Putamen (tissue), 1 donor: ENCODE measurements around the gene NAGPA.

Source experiments
- DNase-seq: peaks from one replicate; pipeline ENCODE4 v3.0.0-alpha.2; 2016; ENCODE audit warnings: low spot score

NAGPA gene

DNA sequence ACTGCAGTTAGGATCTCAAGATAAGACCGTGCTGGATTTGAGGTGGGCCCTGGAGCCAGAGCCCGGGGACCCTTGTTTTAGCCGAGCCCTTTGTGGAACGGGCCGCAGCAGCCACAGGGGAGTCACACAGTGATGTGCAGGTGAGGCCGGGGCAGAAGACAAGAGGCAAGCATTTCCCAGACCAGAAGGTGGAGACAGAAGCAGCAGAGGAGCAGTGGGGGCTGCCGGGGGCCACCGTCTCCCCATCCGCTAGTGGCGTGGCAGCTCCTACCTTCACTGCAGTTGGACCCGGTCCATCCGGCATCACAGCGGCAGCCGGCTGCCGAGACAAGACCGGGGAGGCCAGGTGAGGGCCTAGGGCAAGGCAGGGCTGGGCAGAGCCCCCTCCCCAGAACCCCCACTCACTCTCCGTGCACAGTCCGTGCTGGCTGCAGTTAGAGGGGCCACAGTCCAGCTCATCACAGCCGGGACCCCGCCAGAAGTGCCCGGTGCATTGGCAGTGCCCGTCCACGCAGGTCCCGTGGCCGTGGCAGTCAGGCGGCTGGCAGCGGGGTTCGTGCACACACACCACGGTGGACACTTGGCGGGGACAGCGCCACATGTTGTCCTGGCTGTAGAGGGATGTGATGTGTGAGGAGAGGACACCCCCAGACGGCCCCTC lies 6.0 kb downstream of the NAGPA start:
- DNase-seq: no peak

GRCh38 chr16:5027086-5027485 lies 6.6 kb downstream of the NAGPA start:
- no peak for DNase-seq

- no peak for DNase-seq
These were observed 7.1 kb downstream of the NAGPA start for GRCh38 chr16:5026664-5027063.

DNA sequence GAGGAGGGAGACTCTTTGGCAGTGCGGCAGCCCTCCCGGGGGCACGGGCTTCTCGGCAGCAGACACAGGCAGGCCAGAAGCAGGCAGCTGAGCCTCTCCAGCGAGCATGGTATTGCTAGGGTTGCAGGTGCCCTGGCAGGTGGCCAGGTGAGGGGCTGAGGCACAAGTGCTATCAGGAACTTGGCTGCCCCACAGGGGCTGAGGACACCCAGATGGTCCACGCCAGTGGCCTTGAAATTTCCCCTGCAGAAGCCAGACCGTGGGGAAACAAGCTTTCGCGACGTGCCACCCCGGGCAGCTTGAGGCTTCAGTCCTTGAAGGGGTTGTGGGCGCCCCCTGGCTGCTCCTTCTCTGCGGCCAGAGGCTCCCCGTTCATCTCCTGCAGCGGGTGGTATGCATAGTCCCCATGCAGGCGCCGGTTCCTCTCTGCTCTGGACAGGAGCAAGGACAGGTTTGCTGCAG lies 8.5 kb downstream of the NAGPA start:
- DNase-seq: peak; percentile 74

DNA sequence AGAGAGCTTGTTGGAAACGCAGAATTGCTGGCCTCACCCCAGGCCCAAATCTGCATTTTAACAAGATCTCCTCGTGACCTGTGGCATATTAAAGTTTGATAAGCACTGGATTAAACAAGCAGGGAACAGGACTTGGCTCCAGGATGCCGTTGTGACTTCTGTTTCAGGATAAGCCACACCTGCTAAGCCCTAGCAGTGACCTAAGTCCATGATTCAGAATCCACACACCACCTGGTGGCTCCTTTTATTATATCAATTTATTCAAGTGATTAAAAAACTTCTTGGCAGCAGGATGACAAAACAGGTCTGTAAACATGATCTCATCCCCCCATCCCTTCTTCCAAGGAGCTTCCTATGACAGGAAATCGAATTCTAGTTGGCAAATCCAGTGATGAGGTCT lies 9.1 kb downstream of the NAGPA start:
- no peak for DNase-seq

- no peak for DNase-seq
These were observed 11.2 kb downstream of the NAGPA start for GRCh38 chr16:5022521-5022920.

DNA sequence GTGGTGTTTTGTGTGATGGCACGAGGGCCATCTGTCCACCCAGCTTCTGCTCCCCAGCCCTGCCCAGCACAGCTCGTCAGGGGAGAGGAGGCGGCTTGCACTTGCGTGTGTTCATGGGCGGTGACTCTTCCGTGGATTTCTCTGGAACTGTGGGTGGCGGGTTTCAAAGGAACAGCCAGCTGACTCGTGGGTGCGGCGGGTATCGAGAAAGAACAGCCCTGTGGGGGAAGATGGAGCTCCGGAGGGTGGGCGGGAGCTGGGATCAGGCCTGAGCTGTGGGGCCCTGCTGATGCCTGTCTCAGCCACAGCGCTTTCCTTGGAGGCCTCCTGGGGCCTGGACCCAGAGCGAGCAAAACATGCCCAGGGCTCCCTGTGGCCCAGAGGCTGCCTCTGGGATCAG lies 13.2 kb downstream of the NAGPA start:
- DNase-seq: peak; percentile 85

- DNase-seq: no peak
These were observed 14.0 kb downstream of the NAGPA start for GRCh38 chr16:5019775-5020174.

DNA sequence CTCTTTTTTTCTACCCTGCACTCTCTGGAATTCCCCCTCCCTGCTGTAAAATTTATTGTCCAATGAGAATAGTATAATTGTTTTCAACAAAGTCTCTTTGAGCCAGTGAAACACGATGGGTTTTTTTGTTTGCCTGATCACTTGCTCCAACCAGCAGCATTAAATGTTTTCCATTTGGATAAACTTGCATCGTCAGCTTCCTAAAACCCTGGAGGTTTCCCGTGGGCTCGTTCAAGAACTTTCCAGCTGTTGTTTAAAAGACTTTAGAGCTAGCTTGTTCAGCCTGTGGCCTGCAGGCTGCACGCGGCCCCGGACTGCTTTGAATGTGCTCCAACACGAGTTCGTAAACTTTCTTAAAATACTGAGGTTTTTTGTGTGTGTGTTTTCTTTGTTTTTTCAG lies 14.9 kb downstream of the NAGPA start:
- DNase-seq: no peak

DNA sequence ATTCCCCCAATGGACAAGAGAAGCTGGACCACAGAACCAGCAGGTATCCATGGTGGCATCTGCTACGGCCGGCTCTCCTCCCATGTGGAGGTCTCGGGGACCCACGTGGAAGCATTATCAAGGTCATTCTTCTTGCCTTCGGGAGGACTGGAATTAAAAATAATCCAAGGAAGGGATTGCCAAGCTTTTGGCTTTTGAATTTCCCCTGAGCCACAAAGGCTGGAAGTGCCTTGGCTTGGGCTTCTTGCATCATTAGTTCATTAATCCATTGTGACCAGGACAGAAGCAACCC lies 16.1 kb downstream of the NAGPA start:
- no peak for DNase-seq

DNA sequence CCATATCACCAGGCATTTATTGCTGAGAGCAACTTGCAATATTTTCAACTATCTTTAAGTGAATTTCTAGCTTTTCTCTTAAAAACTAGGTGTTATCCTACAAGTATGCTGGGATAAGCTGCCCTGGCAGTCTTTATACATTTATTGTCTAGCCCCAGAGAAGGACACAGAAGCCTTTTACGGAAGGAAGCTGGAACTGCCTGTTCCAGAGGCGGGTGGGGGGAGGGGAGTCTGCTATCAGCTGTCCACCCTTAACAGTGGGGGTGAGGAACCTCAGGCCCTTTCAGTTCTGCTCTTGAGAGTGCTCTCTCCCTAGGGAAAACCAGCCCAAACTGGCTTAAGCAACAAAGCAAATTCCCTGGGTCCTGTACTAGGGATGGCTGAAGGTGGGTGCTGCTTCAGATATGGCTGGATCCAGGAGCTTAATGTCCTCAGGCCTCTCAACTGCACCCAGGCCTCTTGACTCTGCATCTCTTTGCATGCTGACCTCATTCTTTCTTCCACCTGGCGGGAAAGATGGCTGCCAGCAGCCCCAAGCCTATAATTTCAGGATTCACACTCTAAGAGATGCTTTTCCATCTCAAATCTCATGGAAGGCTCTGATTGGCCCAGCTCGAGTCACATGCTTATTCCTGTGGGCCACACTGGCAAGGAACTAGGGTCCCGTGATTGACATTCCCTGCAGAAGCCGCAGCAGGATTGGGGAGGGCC lies 16.6 kb downstream of the NAGPA start:
- DNase-seq: no peak

DNA sequence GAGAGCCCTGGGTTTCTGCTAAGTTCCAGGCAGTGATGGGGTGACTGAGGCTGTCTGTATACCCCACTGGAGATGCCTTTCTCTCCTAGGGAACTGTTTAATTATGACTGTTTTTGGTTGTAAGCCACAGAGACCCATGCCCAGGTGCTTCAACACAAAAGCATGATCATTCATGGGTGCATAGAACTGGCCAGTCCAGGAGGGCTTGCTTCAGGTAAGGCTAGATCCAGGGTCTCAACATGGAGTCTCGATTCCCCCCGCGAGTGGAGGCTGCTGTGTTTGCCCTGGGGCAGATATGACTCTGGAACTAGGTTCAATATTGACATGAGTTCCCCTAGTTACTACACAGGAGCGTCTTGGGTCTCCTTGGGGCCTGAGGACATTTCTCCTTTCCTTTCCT lies 17.8 kb downstream of the NAGPA start:
- no peak for DNase-seq

DNA sequence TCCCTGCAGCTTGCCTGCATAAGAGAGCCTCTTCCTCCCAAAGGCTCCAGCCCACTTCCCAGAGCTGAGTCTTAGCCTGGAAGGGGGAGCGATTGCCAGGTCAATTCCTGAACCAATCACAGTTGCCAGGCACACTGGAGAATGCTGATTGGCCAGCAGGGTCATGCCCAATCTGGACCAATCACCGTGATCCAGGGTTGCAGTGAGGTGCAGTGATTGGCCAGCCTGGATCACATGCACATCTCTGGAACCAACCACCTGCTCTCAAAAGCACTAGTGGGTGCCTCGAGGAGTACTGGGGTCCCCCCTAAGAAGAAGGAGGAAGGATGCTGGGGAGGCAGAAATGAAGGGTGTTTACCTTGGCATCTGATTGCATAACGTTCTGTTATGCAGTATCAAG lies 18.4 kb downstream of the NAGPA start:
- no peak for DNase-seq

DNA sequence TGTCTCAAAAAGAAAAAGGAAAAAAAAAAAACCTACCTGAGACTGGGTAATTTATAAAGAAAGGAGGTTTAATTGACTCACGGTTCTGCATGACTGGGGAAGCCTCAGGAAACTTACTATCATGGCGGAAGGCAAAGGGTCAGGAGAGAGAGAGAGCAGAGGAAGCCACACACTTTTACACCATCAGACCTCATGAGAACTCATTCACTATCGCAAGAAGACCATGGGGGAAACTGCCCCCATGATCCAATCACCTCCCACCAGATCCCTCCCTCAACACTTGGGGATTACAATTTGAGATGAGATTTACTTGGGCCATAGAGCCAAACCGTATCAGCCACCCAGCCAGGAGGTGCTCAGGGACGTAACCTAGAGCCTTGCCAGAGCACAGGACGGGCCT lies 20.8 kb downstream of the NAGPA start:
- DNase-seq: no peak

DNA sequence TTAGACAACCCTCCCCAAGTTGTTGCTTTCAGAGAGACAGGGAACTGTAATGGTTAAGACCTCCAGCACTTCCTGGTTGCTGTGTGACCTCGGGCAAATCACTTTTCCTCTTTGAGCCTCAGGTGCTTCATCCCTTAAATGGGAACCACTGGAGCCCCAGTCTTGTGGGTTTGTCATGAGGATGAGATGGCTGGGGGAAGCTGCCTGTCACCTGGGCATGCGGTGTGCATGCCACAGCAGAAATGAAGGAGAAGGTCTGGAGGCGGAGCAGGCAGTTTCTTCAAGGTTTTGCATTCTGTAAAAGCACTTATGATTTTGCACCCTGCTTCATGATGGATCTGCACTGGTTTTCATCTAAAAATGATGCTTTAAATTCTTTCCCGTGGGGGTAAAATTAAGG lies 22.1 kb downstream of the NAGPA start:
- DNase-seq: peak; percentile 78

- DNase-seq: no peak
These were observed 23.0 kb downstream of the NAGPA start for GRCh38 chr16:5010576-5011329.

GRCh38 chr16:5008311-5008731 lies 25.4 kb downstream of the NAGPA start:
- no peak for DNase-seq

DNA sequence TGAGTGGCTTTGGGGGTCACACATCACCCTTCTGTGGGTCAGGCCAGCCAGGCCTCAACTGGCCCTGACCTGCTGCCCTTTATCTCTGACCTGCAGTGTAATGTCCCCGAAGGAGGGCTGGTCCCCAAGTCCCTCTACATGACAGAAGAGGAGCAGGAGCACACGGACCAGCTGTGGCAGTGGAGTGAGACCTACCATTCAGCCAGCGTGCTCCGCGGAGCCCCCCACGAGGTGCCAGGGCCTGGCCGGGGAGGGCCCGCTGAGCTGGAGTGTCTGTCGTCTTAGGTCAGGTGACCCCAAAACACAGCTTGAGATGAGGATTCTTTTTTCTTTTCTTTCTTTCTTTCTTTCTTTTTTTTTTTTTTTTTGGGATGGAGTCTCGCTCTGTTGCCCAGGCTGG lies 26.5 kb downstream of the NAGPA start:
- no peak for DNase-seq

DNA sequence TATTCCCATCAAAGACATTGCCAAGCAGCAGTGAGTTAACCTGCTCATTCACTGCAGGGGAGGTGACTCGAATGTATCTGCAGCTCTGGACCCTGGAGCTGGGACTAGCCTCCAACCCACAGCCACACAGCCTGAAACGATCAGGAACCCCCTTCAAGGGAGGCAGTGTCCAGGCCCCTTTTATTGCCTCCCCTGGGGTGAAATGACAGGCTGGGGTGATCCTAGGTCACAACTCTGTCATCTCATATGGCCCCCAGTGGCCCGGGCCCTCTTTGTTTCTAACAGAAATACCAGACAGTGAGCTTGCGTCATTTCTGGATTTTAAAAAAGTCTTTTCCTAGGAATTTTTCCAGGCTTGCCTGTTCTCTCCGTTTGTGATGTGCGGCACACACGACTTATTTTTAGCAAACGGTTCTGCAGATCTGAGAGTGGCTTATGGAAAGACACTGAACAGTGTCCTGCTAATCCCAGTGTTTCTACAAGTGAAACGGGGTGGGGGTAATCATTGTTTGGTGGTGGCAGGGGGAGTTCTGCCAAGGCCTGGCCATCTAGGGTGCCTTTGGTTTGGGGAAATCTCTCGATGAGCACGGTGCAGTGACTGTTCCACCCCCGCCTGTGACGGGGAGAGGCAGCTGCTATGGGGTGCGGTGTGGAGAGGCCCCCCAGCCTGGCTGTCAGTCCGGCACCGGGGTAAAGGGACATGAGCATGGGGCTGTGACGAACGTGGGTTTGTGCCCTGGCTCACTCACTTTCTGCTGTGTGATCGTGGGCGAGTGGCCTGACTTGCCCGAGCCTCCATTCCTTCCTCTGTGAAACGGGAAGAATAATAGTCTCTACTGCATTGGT lies 27.2 kb downstream of the NAGPA start:
- DNase-seq: no peak

DNA sequence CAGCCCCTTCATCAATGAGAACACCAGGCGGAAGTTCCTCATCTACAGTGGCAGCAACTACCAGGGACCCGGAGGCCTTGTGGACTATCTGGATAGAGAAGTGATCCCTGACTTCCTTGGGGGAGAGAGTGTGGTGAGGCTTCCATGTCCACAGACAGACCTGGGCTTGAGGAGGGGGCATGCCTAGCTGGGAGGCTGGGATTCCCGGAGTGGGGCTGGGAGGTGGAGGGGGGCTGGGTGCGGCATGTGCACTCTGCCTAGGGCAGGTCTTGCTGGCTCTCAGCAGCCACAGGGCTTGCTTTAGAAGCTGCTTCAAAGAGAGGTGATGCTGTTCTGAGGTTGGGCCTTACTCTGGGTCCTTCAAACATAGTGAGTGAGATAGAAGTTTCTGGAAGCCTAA lies 27.8 kb downstream of the NAGPA start:
- DNase-seq: no peak

DNA sequence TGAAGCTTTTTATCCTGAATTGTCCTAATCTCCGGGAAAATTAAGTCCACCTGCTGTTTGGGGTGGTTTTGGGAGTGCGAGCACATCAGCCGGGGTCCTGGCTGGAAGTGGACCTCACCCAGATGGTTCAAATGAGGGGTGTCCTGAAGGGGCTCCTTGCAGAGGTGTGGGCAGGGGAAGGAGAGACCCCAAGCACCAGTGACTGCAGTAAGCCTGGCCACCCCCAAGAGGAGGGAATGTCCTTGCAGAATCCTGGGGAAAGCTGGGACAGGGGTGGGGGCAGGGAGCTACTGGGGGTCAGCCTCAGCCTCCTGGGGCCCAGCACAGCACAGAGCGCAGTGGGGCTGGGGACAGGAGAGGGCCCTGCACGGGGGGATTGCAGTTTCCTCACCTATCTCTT lies 29.4 kb downstream of the NAGPA start:
- DNase-seq: no peak

DNA sequence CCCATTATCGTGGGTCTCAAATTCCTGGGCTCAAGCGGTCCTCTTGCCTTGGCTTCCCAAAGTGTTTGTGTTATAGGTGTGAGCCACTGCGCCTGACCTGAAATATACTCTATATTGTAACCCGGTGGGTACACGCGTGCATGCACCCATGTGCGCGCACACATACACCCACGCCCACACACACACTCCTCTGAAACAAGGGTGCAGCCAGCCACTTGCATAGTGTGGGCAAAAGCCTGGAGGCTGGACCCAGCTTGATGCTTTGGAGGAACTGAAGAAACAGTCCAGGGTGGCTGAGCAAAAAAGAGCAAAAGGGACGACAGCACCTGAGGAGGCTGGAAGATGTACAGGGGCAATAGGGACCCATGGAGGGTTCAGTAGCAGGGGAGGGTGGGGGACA lies 29.9 kb downstream of the NAGPA start:
- no peak for DNase-seq
